Gastrocnemius medialis (tissue), 4 donors: Measurements from ENCODE around the gene TAF3.

Experiments
- CTCF ChIP-seq, 5 experiments: fragments of 450-650 bp in 3 of 5; fragments of 200-600 bp in 2 of 5; sonication (generic) in 2 of 5; IDR thresholded peaks in 4 of 5; conservative IDR thresholded peaks in 1 of 5; 1 replicate in 4 of 5; 2 replicates in 1 of 5; pipeline ENCODE4 v1.5.1; 2016 to 2019; ENCODE audit warnings: antibody characterized with exemption in 5 of 5, mild to moderate bottlenecking in 3 of 5, moderate library complexity in 3 of 5
- POLR2A ChIP-seq, 2 donors: fragments of 450-650 bp; IDR thresholded peaks; one replicate each; pipeline ENCODE4 v1.6.1; 2017; ENCODE audit warnings: antibody characterized with exemption in 2 of 2, mild to moderate bottlenecking in 2 of 2, moderate library complexity in 2 of 2

- no peak for TF ChIP-seq CTCF (IDR thresholded peaks at IDR 0.05 in 4 of 5, conservative IDR thresholded peaks at IDR 0.05 in 1 of 5)
- no peak for TF ChIP-seq POLR2A (IDR thresholded peaks at IDR 0.05)
Measured at GRCh38 chr10:8013619-8014018, 195.3 kb downstream of the TAF3 start.
